Endodermal cell (in vitro differentiated cells): Measurements from ENCODE around the gene ZNF281. TPM values are rescaled to one million over a fixed set of nuclear protein-coding genes. Genes with fewer than 3 reads are reported as not detected.
A peak's percentile ranks its signal among the peaks of the same experiment; 100 is the strongest.

Experiments
- DNase-seq: peaks from one replicate; pipeline ENCODE4 v3.0.0-alpha.2; 2017
- H3K27ac ChIP-seq: 2 replicates; pipeline ENCODE4 v1.5.1; 2013; ENCODE audit warnings: mild to moderate bottlenecking, low read depth, low read length, moderate library complexity
- H3K27me3 ChIP-seq: 2 replicates; pipeline ENCODE4 v1.6.1; 2013; ENCODE audit warnings: mild to moderate bottlenecking, low read length, moderate library complexity; ENCODE audit not compliant: insufficient read depth, control insufficient read depth, poor library complexity, severe bottlenecking
- H3K36me3 ChIP-seq: 2 replicates; pipeline ENCODE4 v1.7.0; 2013; ENCODE audit warnings: mild to moderate bottlenecking, low read length, moderate library complexity; ENCODE audit not compliant: control insufficient read depth, insufficient read depth
- H3K4me1 ChIP-seq: one replicate; pipeline ENCODE4 v1.7.0; 2013; ENCODE audit warnings: low read length; ENCODE audit not compliant: control insufficient read depth, insufficient read depth
- H3K4me3 ChIP-seq: 2 replicates; pipeline ENCODE4 v1.5.1; 2013; ENCODE audit warnings: mild to moderate bottlenecking, low read length, moderate library complexity
- H3K9ac ChIP-seq: 2 replicates; pipeline ENCODE4 v1.6.1; 2013; ENCODE audit warnings: mild to moderate bottlenecking, low read length, moderate library complexity; ENCODE audit not compliant: poor library complexity, severe bottlenecking; ENCODE audit errors: extremely low read depth
- H3K9me3 ChIP-seq: 2 replicates; pipeline ENCODE4 v1.6.1; 2013; ENCODE audit warnings: mild to moderate bottlenecking, low read length, moderate library complexity; ENCODE audit not compliant: control insufficient read depth
- H3K27ac Mint-ChIP-seq: 2 replicates; pipeline ENCODE4 v1.8.0; 2020; ENCODE audit warnings: mixed read lengths
- H3K27me3 Mint-ChIP-seq: 2 replicates; pipeline ENCODE4 v1.8.0; 2021; ENCODE audit warnings: mild to moderate bottlenecking, mixed read lengths; ENCODE audit not compliant: insufficient read depth
- H3K36me3 Mint-ChIP-seq: 2 replicates; pipeline ENCODE4 v1.8.0; 2020; ENCODE audit warnings: low read depth, mixed read lengths
- H3K4me1 Mint-ChIP-seq: 2 replicates; pipeline ENCODE4 v1.8.0; 2020; ENCODE audit warnings: mixed read lengths
- H3K4me3 Mint-ChIP-seq: 2 replicates; pipeline ENCODE4 v1.8.0; 2020; ENCODE audit warnings: mild to moderate bottlenecking, moderate library complexity, mixed read lengths
- H3K9me3 Mint-ChIP-seq: 2 replicates; pipeline ENCODE4 v1.8.0; 2020; ENCODE audit warnings: mild to moderate bottlenecking, mixed read lengths
- WGBS, 2 experiments: methylation state at CpG; one replicate each; pipeline versions ENCODE4 v1.1.5 to v1.1.7; 2013; ENCODE audit warnings: missing lambda C conversion rate in 2 of 2, mixed read lengths in 1 of 2; ENCODE audit not compliant: insufficient coverage in 1 of 2, insufficient read length in 1 of 2; 5-methylcytosine and 5-hydroxymethylcytosine counted together
- total RNA-seq, 2 donors: library from RNA; stranded (reverse); fragmentation: NEBNext Ultra II Directional in 1 of 2; extraction: Animal tissue kit (Norgen Biotek cat#: 25700) in 1 of 2; gene quantifications; 2 replicates in 1 of 2; 3 replicates in 1 of 2; pipeline ENCODE4 v1.2.1, GENCODE V29; 2021
- TF ChIP-seq, protein P1 (sequence below): fragments of 200-600 bp; sonication (generic); conservative IDR thresholded peaks from 2 replicates; pipeline ENCODE4 v1.5.0; 2021; ENCODE audit warnings: antibody characterized with exemption, mild to moderate bottlenecking

Gene ZNF281
- total RNA-seq, 2 donors from 2014 or later = 51.7 to 61.1 TPM

DNA sequence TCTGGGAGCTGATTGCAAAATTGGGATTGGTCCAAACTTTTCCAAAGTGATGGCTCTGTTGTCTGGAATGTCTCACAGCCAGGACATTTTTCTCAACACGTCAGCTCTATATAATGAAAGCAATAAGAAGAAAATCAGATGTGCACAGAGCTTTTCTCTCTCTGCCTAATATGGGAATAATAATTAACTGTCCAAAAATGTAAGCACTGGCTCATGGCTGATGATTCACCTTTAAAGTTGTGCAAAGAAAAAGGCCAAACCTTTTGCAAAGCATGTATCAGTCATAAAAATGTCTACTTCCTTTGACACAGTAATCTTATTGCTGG, 30.4 kb downstream of the ZNF281 start:
- Mint-ChIP-seq H3K27ac (no peak overlapping the region), H3K36me3 (no peaks in the 10 kb centered on the region), H3K4me1 (peaks cover 59% of the 10 kb centered on the region), H3K9me3 (no peaks in the 10 kb centered on the region), H3K4me3 (no peak overlapping the region), H3K27me3 (no peaks in the 10 kb centered on the region)
- TF ChIP-seq, protein P1, sequence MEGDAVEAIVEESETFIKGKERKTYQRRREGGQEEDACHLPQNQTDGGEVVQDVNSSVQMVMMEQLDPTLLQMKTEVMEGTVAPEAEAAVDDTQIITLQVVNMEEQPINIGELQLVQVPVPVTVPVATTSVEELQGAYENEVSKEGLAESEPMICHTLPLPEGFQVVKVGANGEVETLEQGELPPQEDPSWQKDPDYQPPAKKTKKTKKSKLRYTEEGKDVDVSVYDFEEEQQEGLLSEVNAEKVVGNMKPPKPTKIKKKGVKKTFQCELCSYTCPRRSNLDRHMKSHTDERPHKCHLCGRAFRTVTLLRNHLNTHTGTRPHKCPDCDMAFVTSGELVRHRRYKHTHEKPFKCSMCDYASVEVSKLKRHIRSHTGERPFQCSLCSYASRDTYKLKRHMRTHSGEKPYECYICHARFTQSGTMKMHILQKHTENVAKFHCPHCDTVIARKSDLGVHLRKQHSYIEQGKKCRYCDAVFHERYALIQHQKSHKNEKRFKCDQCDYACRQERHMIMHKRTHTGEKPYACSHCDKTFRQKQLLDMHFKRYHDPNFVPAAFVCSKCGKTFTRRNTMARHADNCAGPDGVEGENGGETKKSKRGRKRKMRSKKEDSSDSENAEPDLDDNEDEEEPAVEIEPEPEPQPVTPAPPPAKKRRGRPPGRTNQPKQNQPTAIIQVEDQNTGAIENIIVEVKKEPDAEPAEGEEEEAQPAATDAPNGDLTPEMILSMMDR = no peak
- no peak for DNase-seq
- no peak overlapping the region for H3K27ac ChIP-seq
- WGBS, 2 experiments = 88% methylated on average over 1 of the region's 1 CpG; no CpG with 5 or more reads in 1 of the 2 experiments
- H3K9ac ChIP-seq = no peak overlapping the region
- H3K9me3 ChIP-seq = no peaks in the 10 kb centered on the region
- H3K4me1 ChIP-seq = peaks cover 13% of the 10 kb centered on the region
- H3K27me3 ChIP-seq = no peaks in the 10 kb centered on the region
- no peak overlapping the region for H3K4me3 ChIP-seq
- H3K36me3 ChIP-seq = no peaks in the 10 kb centered on the region

DNA sequence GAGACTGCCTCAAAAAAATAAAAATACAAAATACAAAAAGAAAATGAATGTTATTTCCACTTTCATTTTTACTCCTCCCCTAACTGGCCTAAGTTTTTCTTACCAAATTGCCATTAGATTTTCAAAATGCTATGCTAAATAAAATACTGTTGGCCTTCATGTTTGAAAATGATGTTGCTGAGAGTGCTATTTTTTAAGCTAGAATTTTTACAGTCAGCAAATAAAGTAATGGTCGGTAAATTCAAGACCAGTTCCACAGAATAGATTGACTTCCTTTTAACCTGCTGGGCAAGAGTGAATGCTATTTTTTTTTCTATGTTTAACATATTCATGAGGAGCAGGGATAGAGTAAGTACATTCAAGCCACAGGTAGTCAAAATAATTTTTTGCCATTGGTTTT, 31.7 kb downstream of the ZNF281 start:
- no peak overlapping the region for H3K9ac ChIP-seq
- H3K4me1 ChIP-seq = peaks cover 13% of the 10 kb centered on the region
- H3K4me3 Mint-ChIP-seq = no peak overlapping the region
- WGBS, 2 experiments = 56 to 88% methylated on average over 1 of the region's 1 CpG
- no peaks in the 10 kb centered on the region for H3K27me3 ChIP-seq
- TF ChIP-seq, protein P1 = no peak
- H3K9me3 Mint-ChIP-seq = no peaks in the 10 kb centered on the region
- H3K27ac ChIP-seq = no peak overlapping the region
- no peaks in the 10 kb centered on the region for H3K36me3 ChIP-seq
- no peaks in the 10 kb centered on the region for H3K27me3 Mint-ChIP-seq
- no peak overlapping the region for H3K27ac Mint-ChIP-seq
- no peaks in the 10 kb centered on the region for H3K36me3 Mint-ChIP-seq
- no peak overlapping the region for H3K4me3 ChIP-seq
- no peak for DNase-seq
- peaks cover 63% of the 10 kb centered on the region for H3K4me1 Mint-ChIP-seq
- no peaks in the 10 kb centered on the region for H3K9me3 ChIP-seq

DNA sequence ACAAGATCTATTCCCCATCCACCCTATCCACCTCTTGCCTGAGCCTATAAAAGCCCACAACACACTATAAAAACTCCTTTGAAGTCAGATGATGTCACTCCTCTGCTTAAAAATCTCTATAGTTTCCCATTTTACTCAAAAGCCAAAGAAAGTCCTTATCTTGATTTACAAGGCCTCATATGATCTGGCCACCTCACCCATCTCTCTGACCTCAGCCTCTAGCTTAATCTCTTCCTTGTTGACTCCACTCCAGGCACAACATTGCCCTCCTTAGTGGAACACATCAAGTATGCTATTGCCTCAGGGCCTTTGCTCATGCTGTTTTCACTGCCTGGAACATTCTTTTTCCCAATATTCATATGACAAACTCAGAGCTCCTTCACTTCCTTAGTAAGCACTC, 33.3 kb downstream of the ZNF281 start:
- Histone ChIP-seq H3K4me3 (no peak overlapping the region), H3K27me3 (no peaks in the 10 kb centered on the region), H3K36me3 (no peaks in the 10 kb centered on the region), H3K9ac (no peak overlapping the region), H3K9me3 (no peaks in the 10 kb centered on the region), H3K4me1 (peaks cover 10% of the 10 kb centered on the region), H3K27ac (no peak overlapping the region)
- Mint-ChIP-seq H3K36me3 (no peaks in the 10 kb centered on the region), H3K27me3 (no peaks in the 10 kb centered on the region), H3K9me3 (no peaks in the 10 kb centered on the region), H3K4me3 (no peak overlapping the region), H3K27ac (no peak overlapping the region), H3K4me1 (peaks cover 64% of the 10 kb centered on the region)
- DNase-seq = peak; percentile 21
- TF ChIP-seq, protein P1 = no peak
